A673 (cell line): ENCODE data around the gene IL17B. TPM values are rescaled to one million over a fixed set of nuclear protein-coding genes. Genes with fewer than 3 reads are reported as not detected.

Source experiments
- BruUV-seq: library from RNA; stranded (reverse); fragments of 400-500 nt; replicated peaks from 2 replicates; lab custom pipeline; 2021; lab: Mats Ljungman, UMichigan
- CTCF ChIA-PET: fragments of 300-600 bp; sonication (Branson Sonifier 250); formaldehyde crosslinking; loops from one replicate; lab custom pipeline; 2022; ENCODE audit warnings: antibody characterized with exemption; lab: Charles Lee
- POLR2A ChIA-PET: fragments of 300-600 bp; sonication (Branson Sonifier 250); formaldehyde crosslinking; loops from one replicate; lab custom pipeline; 2022; ENCODE audit warnings: antibody characterized with exemption; ENCODE audit not compliant: low non-redundant PET; lab: Charles Lee
- DNase-seq: peaks from one replicate; pipeline ENCODE4 v3.0.0-alpha.2; 2015; ENCODE audit warnings: low spot score
- H3K27ac ChIP-seq: fragments of 200-600 bp; sonication (generic); 2 replicates; pipeline ENCODE4 v1.5.1; 2016; ENCODE audit warnings: mixed run types, low read depth, mild to moderate bottlenecking, mixed read lengths, antibody characterized with exemption, low read length; ENCODE audit not compliant: poor library complexity, severe bottlenecking
- H3K27me3 ChIP-seq: fragments of 200-600 bp; sonication (generic); replicated peaks from 2 replicates; pipeline ENCODE4 v1.6.1; 2017; ENCODE audit warnings: mixed run types, low read depth, mild to moderate bottlenecking, mixed read lengths, antibody characterized with exemption, low read length; ENCODE audit not compliant: insufficient read depth, poor library complexity
- H3K36me3 ChIP-seq: fragments of 200-600 bp; sonication (generic); 2 replicates; pipeline ENCODE4 v1.6.1; 2016; ENCODE audit warnings: mixed run types, mild to moderate bottlenecking, mixed read lengths, antibody characterized with exemption, low read length; ENCODE audit not compliant: insufficient read depth, poor library complexity, severe bottlenecking
- H3K4me1 ChIP-seq: fragments of 200-600 bp; sonication (generic); 2 replicates; pipeline ENCODE4 v1.6.1; 2017; ENCODE audit warnings: mixed run types, mild to moderate bottlenecking, mixed read lengths, antibody characterized with exemption, low read length; ENCODE audit not compliant: insufficient read depth, poor library complexity, severe bottlenecking
- H3K4me3 ChIP-seq: fragments of 200-600 bp; sonication (generic); 2 replicates; pipeline ENCODE4 v1.5.1; 2016; ENCODE audit warnings: low read depth, mixed run types, mild to moderate bottlenecking, mixed read lengths, low read length; ENCODE audit not compliant: poor library complexity, severe bottlenecking
- H3K9me3 ChIP-seq: fragments of 200-600 bp; sonication (generic); 2 replicates; pipeline ENCODE4 v1.6.1; 2016; ENCODE audit warnings: mixed run types, low read depth, mild to moderate bottlenecking, mixed read lengths, antibody characterized with exemption, low read length; ENCODE audit not compliant: poor library complexity, severe bottlenecking
- EZH2 ChIP-seq: fragments of 200-600 bp; sonication (generic); IDR thresholded peaks from 2 replicates; pipeline ENCODE4 v1.6.1; 2017; ENCODE audit warnings: borderline replicate concordance, low read depth, mild to moderate bottlenecking, mixed read lengths, antibody characterized with exemption, low read length; ENCODE audit not compliant: poor library complexity, severe bottlenecking
- intact Hi-C: fragments of 100-400 bp; cut with micrococcal nuclease; formaldehyde crosslinking; loops from one replicate; pipeline ENCODE4 v1.10.0; 2022; ENCODE audit not compliant: unreplicated experiment
- total RNA-seq: library from RNA; stranded (reverse); gene quantifications from 2 replicates; pipeline ENCODE4 v1.2.3, GENCODE V29; 2021
- TF ChIP-seq, protein P1 (sequence below): fragments of 300-800, 200-600 bp; sonication (generic); conservative IDR thresholded peaks from 2 replicates; pipeline ENCODE4 v1.5.1; 2017; ENCODE audit warnings: low read depth, mild to moderate bottlenecking, antibody characterized with exemption, low read length, moderate library complexity, mixed read lengths

The IL17B gene
- total RNA-seq, 1 experiment from 2014 or later = not detected

DNA sequence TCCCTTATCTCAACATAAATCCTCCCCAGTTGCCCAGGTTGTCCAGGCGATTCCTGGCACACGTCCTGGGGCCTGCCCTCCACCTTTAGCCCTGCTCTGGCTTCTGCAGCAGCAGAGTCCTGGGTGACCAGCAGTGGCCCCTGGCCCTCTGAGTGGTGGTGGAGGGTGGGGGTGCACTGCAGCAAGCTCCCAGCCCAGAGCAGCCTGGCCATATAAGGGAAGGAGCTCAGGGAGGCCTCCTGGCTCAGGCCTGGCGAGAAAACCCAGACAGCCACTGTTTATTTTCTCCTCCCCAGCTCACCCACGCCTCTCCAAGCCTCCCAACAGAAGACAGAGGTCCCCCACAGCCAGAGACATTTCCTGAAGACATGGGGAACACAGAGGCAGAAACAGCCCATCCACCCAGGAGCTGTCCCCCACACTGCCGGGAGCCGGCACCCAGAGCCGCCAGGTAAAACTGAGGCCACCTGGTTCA is 44.7 kb upstream of the IL17B start:
- no peak for TF ChIP-seq EZH2
- TF ChIP-seq, protein P1, sequence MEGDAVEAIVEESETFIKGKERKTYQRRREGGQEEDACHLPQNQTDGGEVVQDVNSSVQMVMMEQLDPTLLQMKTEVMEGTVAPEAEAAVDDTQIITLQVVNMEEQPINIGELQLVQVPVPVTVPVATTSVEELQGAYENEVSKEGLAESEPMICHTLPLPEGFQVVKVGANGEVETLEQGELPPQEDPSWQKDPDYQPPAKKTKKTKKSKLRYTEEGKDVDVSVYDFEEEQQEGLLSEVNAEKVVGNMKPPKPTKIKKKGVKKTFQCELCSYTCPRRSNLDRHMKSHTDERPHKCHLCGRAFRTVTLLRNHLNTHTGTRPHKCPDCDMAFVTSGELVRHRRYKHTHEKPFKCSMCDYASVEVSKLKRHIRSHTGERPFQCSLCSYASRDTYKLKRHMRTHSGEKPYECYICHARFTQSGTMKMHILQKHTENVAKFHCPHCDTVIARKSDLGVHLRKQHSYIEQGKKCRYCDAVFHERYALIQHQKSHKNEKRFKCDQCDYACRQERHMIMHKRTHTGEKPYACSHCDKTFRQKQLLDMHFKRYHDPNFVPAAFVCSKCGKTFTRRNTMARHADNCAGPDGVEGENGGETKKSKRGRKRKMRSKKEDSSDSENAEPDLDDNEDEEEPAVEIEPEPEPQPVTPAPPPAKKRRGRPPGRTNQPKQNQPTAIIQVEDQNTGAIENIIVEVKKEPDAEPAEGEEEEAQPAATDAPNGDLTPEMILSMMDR = no peak
- BruUV-seq = no TSS peak
- Histone ChIP-seq H3K4me3 (no peak overlapping the region), H3K9me3 (no peaks in the 10 kb centered on the region), H3K36me3 (no peaks in the 10 kb centered on the region), H3K4me1 (peaks cover 8% of the 10 kb centered on the region), H3K27ac (no peak overlapping the region), H3K27me3 (no peaks in the 10 kb centered on the region)
- POLR2A ChIA-PET = no interaction called here
- intact Hi-C loops = no loop called here
- DNase-seq = no peak
- CTCF ChIA-PET = no interaction called here

DNA sequence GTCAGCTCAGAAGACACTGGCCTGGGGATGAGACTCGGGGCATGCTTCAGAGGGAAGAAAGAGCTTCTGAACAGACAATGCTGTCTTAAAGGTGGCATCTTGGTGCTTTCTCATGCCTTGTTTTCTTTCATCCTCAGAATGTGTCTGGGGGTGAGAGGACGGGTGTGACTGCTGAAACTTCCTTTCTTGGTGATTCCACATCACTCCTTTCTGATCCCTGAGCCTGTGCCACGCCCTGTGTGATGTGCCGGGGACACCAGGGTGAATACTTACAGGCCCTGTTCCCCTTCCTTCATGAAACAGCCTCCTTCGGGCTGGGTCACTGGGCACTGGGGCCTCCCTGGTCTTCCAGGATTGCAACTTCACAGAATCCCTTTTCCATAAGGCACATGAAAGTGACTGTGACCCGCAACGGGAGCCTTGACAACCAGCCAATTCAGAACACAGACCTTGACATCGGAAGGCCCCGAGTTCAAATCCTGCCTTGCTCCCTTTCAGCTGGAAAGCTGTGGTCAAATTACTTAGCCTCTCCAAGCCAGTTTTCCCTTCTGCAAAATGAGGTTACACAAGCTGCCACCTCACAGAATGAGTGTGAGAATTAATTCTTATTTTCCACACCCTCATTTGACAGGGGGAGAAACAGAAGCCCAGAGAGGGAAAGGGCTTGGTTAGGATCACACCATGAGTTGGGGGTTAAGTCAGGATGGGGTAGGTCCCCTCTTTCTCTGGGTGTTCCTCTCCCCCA is 44.1 kb upstream of the IL17B start:
- no peaks in the 10 kb centered on the region for H3K36me3 ChIP-seq
- CTCF ChIA-PET = no interaction called here
- H3K4me3 ChIP-seq = no peak overlapping the region
- BruUV-seq = no TSS peak
- DNase-seq = no peak
- TF ChIP-seq EZH2 = no peak
- TF ChIP-seq, protein P1 = no peak
- POLR2A ChIA-PET = no interaction called here
- H3K4me1 ChIP-seq = peaks cover 8% of the 10 kb centered on the region
- intact Hi-C loops = no loop called here
- no peak overlapping the region for H3K27ac ChIP-seq
- no peaks in the 10 kb centered on the region for H3K9me3 ChIP-seq
- H3K27me3 ChIP-seq = no peaks in the 10 kb centered on the region

DNA sequence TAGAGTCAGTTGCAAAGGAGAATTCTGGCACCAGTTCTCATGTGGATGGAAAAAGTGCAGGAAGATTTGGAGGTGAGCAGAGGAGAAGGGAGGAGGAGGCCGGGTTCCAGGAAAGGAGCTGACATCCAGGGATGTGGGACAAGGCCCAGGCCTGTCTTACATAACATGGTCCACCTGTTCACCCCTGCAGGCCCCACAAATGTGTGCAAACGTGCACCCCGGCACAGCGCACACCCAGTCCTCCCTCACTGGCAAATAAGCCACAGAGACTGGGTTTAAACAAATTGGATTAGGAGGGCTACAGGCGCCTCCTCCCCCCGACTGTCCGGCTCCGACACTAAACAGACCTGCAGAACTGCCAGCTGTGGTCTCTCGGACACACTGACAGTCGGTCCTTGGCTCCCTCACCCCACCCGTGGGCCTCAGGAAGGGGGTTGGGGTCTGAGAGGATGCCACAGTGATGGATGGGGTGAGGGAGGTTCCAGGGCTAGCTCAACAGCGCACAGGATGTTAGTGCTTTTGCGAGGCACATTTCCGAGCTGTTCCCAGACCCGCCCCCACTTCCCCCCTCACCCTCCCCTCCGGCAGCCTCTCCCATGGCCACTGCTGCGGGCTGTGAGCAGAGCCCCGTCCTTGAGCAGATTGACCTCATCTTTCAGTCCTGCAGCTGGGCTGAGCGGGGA is 43.4 kb upstream of the IL17B start:
- no peak for DNase-seq
- H3K27ac ChIP-seq = no peak overlapping the region
- no TSS peak for BruUV-seq
- H3K4me3 ChIP-seq = no peak overlapping the region
- intact Hi-C loops = no loop called here
- H3K4me1 ChIP-seq = peaks cover 8% of the 10 kb centered on the region
- POLR2A ChIA-PET = no interaction called here
- H3K36me3 ChIP-seq = no peaks in the 10 kb centered on the region
- no peaks in the 10 kb centered on the region for H3K27me3 ChIP-seq
- CTCF ChIA-PET = no interaction called here
- H3K9me3 ChIP-seq = no peaks in the 10 kb centered on the region
- TF ChIP-seq, protein P1 = no peak
- TF ChIP-seq EZH2 = no peak
